Omental fat pad (tissue), 4 donors: ENCODE data around the gene NHS. TPM values are rescaled to one million over a fixed set of nuclear protein-coding genes. Genes with fewer than 3 reads are reported as not detected.

Experiments
- ATAC-seq: fragments of 150-250 bp; one replicate; pipeline ENCODE4 v1.9.1; 2016; ENCODE audit warnings: mild to moderate bottlenecking, moderate library complexity; ENCODE audit not compliant: low FRiP score
- DNase-seq: peaks from one replicate; pipeline ENCODE4 v3.0.0-alpha.2; 2019; ENCODE audit warnings: low spot score
- CTCF ChIP-seq, 3 donors: fragments of 450-650 bp; IDR thresholded peaks; one replicate each; pipeline ENCODE4 v1.5.1; 2016 to 2017; ENCODE audit warnings: antibody characterized with exemption in 3 of 3, mild to moderate bottlenecking in 3 of 3, moderate library complexity in 2 of 3
- total RNA-seq, 4 donors: library from RNA; depleted of rRNA; stranded (reverse); fragments of >200 nt; gene quantifications; one replicate each; pipeline ENCODE4 v1.1.0, GENCODE V29; 2016

Gene NHS
- total RNA-seq, 4 donors from 2014 or later = 4.0 to 9.7 (median 7.6) TPM

GRCh38 chrX:17616936-17617335 lies 241.9 kb downstream of the NHS start:
- ATAC-seq (no peak), DNase-seq (no peak)
- no peak for TF ChIP-seq CTCF (IDR thresholded peaks at IDR 0.05)

GRCh38 chrX:17617806-17618205 lies 242.8 kb downstream of the NHS start:
- DNase-seq (no peak), ATAC-seq (no peak)
- TF ChIP-seq CTCF (IDR thresholded peaks at IDR 0.05) = no peak

- ATAC-seq (no peak), DNase-seq (no peak)
- no peak for TF ChIP-seq CTCF (IDR thresholded peaks at IDR 0.05)
Measured at GRCh38 chrX:17621566-17622270, 246.7 kb downstream of the NHS start.

- no peak for DNase-seq
- TF ChIP-seq CTCF (IDR thresholded peaks at IDR 0.05) = no peak
Measured at GRCh38 chrX:17622331-17622730, 247.3 kb downstream of the NHS start.

GRCh38 chrX:17623750-17624149 lies 248.8 kb downstream of the NHS start:
- no peak for TF ChIP-seq CTCF (IDR thresholded peaks at IDR 0.05)
- DNase-seq = no peak
- ATAC-seq = no peak

More at GRCh38 chrX:17622331-17622730, 247.3 kb downstream of the NHS start:
- ATAC-seq = no peak

GRCh38 chrX:17627026-17627425 lies 252.0 kb downstream of the NHS start:
- DNase-seq = no peak

More at GRCh38 chrX:17627026-17627425, 252.0 kb downstream of the NHS start:
- no peak for TF ChIP-seq CTCF (IDR thresholded peaks at IDR 0.05)
- ATAC-seq = no peak
